T-helper 17 cell (primary cell): Measurements from ENCODE around the gene PITPNM1. TPM values are rescaled to one million over a fixed set of nuclear protein-coding genes. Genes with fewer than 3 reads are reported as not detected.
"Not testable (repeated sequence)": the region's sequence is repeated elsewhere in the genome, so short reads cannot be mapped to it uniquely, and the experiment has no call there.

Experiments
- ATAC-seq: fragments of 150-1000 bp; cut with Tn5 transposase; 2 replicates; pipeline ENCODE4 v1.10.0; 2021; ENCODE audit warnings: mild to moderate bottlenecking, moderate library complexity
- DNase-seq, 3 donors: peaks; one replicate each; pipeline versions ENCODE4 v3.0.0 to v3.0.0-alpha.2; 2020 to 2021
- H3K9me3 ChIP-seq: one replicate; pipeline ENCODE4 v1.7.0; 2013; ENCODE audit warnings: low read length, mild to moderate bottlenecking; ENCODE audit not compliant: control insufficient read depth, poor library complexity, severe bottlenecking
- H3K27ac Mint-ChIP-seq: one replicate; pipeline ENCODE4 v1.8.0; 2022; ENCODE audit warnings: mild to moderate bottlenecking, moderate library complexity, mixed read lengths
- H3K27me3 Mint-ChIP-seq: one replicate; pipeline ENCODE4 v1.8.0; 2022; ENCODE audit warnings: mixed read lengths
- H3K36me3 Mint-ChIP-seq: one replicate; pipeline ENCODE4 v1.8.0; 2022; ENCODE audit warnings: low read depth, mixed read lengths
- H3K4me1 Mint-ChIP-seq: one replicate; pipeline ENCODE4 v1.8.0; 2022; ENCODE audit warnings: mild to moderate bottlenecking, mixed read lengths
- H3K4me3 Mint-ChIP-seq: one replicate; pipeline ENCODE4 v1.8.0; 2022; ENCODE audit warnings: mild to moderate bottlenecking, moderate library complexity, mixed read lengths
- total RNA-seq, 4 donors: library from RNA in 2 of 4; stranded (reverse) in 2 of 4; gene quantifications; one replicate each; pipeline ENCODE4 v1.2.3 and lab custom pipeline; 2022 to 2026

The PITPNM1 gene
- total RNA-seq, 2 donors from 2014 or later = 109 to 121 TPM

DNA sequence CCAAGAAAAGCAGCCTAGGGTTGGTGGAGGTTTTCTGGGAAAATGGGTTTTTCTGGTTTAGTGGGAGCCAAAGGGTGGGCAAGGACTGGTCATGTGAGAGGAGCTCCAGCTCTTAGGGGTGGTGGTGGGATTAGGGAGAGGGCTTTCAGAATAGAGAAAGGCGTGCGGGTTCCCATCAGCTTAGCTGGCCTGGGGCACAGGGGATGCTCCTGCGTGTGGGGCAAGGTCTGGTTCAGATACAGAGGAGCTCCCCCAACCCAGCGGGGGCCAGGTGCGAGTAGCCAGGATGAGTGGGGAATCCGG lies 36.8 kb downstream of the PITPNM1 start:
- Mint-ChIP-seq H3K27me3 (no peaks in the 10 kb centered on the region), H3K27ac (peak overlapping the region; percentile 93), H3K4me3 (peak overlapping the region; percentile 92), H3K4me1 (peaks cover 20% of the 10 kb centered on the region), H3K36me3 (no peaks in the 10 kb centered on the region)
- DNase-seq (no peak), ATAC-seq (no peak)
- H3K9me3 ChIP-seq = no peaks in the 10 kb centered on the region

DNA sequence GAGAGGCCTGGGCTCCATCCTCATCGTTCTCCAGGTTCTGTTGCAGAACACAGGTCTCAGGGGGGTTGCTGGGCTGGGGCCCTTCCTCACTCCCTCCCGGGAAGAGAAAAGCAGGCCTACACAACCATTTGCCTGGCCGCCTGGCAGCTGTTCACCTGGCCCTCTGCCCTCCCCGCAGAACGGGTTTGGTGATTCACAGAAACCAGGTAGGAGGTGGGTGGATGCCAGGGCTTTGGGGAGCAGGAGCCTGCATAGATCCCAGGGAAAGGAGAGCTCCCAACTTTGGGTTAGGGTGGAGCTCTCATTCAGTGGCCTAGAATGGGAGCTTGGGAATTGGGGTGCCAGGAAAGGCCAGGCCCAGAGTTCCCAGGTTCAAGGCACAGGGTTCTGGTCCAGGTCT lies 37.1 kb downstream of the PITPNM1 start:
- ATAC-seq = no peak
- Mint-ChIP-seq H3K27ac (peak overlapping the region; percentile 93), H3K4me1 (peaks cover 20% of the 10 kb centered on the region), H3K4me3 (peak overlapping the region; percentile 92), H3K27me3 (no peaks in the 10 kb centered on the region), H3K36me3 (no peaks in the 10 kb centered on the region)
- DNase-seq = no peak
- H3K9me3 ChIP-seq = no peaks in the 10 kb centered on the region

DNA sequence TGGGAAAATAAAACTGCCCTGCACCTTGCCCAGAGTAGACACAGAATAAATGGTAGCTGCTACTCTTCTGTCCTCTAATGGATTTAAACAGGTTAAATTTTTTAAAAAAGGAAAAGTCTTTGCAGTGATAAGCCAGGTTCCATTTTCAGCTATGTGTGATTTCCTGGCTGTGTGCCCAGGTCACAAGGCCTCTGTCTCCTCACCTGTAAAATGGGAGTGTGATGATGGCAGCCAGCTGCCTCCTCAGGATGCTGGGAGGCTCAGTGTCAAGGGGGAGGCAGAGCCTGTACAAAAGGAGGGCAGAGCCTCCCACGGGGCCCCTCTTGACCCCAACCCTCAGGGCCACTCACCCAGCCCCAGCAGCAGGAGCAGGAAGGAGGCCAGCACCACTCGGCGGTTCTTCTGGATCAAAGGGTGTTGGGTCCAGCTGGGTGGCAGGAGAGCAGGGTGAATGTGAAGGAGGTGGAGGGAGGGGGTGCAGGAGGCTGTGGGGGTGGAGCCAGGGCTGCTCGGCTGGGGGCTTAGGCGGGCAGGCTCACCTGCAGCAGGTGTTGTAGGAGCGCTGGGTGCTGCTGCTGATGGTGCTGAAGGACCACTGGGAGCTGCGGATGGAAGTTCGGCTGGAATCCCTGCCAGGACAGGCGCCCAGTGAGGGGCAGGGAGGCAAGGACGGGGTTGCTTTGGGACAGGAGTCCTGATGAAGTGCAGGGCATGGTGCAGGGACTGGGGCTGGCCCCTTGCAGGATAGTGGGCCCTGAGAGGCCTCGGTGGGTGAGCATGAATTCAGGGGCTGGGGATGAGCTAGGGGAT lies 38.0 kb downstream of the PITPNM1 start:
- Mint-ChIP-seq H3K27me3 (no peaks in the 10 kb centered on the region), H3K4me3 (peak overlapping the region; percentile 92), H3K4me1 (peaks cover 20% of the 10 kb centered on the region), H3K27ac (peak overlapping the region; percentile 93), H3K36me3 (no peaks in the 10 kb centered on the region)
- no peak for ATAC-seq
- DNase-seq = no peak
- no peaks in the 10 kb centered on the region for H3K9me3 ChIP-seq

DNA sequence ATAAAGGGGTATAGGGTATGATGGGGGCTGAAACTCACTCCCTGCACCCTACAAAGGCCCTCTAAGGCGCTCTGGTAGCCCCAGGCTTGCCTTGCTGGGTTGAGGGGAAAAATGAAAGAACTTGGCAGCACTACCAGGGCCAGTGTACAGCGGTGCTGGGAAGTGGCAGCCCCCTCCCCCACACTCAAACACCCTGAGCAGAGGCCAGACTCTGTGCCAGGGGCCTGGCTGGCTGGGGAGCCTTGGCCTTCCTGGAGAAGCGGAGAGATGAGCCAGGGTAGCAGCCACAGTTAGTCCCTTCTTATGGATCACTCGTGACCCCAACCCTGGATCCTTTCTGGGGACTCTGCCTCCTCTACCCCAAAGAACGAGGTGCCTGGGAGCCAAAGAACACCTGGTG lies 38.8 kb downstream of the PITPNM1 start:
- no peaks in the 10 kb centered on the region for H3K9me3 ChIP-seq
- Mint-ChIP-seq H3K27me3 (no peaks in the 10 kb centered on the region), H3K27ac (peak overlapping the region; percentile 93), H3K4me3 (no peak overlapping the region), H3K36me3 (no peaks in the 10 kb centered on the region), H3K4me1 (peaks cover 20% of the 10 kb centered on the region)
- DNase-seq (no peak), ATAC-seq (no peak)

DNA sequence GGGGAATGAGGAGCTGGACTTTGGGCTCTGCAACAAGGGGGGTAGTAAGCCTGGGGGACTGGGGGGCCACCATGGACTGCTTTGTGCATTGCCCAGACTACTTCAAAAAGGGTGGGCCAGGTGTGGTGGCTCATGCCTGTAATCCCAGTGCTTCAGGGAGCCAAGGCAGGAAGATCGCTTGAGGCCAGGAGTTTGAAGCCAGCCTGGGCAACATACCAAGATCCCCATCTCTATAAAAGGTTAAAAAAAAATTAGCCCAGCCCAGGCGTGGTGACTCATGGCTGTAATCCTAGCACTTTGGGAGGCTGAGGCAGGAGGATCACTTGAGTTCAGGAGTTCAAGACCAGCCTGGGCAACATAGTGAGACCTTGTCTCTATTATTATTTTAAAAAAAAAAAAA lies 39.6 kb downstream of the PITPNM1 start:
- Mint-ChIP-seq H3K4me3 (peak overlapping the region; percentile 91), H3K4me1 (peaks cover 20% of the 10 kb centered on the region), H3K27ac (peak overlapping the region; percentile 83)
- DNase-seq, ATAC-seq, H3K9me3 ChIP-seq, H3K36me3 Mint-ChIP-seq, H3K27me3 Mint-ChIP-seq: not testable (repeated sequence)

DNA sequence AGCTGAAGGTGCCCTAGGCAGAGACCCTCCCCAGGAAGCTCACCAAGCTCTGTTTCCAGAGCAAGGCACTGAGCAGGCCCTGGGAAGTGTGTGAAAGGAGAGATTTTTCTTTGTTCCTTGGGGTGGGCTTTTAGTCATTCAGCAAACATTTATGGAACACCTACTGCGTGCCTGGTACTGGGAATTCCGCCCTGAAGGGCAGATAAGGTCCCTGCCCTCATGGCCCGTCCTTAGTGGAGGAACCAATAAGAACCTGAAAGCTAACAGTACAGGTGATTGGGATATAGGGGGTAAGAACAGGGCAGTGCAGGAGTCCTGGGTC lies 40.0 kb downstream of the PITPNM1 start:
- no peaks in the 10 kb centered on the region for H3K36me3 Mint-ChIP-seq
- H3K27ac Mint-ChIP-seq = peak overlapping the region; percentile 83
- no peaks in the 10 kb centered on the region for H3K9me3 ChIP-seq
- DNase-seq (no peak), ATAC-seq (no peak)
- H3K4me3 Mint-ChIP-seq = peak overlapping the region; percentile 91
- no peaks in the 10 kb centered on the region for H3K27me3 Mint-ChIP-seq
- H3K4me1 Mint-ChIP-seq = peaks cover 20% of the 10 kb centered on the region

DNA sequence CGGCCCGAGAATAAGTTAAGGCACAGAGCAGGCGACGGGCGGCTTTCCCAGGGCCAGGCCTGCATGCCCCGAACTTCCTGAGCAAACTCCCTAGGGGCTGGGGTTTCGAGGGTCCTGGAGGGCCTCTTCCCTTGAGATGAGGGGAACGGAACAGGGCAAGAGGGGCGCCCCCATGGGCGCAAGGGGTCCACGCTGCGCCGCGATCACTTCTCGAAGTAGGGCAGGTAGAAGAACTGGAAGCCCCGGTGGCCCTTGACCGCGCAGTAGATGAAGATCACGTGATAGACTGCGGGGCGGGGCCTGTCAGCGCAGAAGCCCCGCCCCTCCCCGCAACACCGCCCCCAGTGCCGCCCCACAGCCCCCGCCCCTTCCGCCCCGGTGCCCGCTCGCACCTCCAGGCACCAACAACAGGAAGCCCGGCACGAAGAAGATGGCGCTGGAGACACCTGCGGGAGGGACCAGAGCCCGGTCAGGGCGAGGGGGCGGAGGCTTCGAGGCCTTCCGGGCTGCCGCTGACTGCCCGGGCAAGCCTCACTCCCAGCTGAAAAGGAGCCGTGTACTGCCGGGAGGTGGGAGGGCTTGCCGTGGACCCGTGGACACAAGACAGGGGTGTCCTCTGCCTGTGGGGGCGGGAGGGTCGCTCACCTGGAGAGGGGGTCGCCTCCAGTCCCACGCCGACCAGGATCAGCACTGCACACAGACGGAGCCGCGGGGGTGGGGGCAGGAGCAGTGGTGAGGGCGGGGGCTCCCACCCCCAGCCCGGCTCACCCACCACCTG lies 40.6 kb downstream of the PITPNM1 start:
- Mint-ChIP-seq H3K27ac (peak overlapping the region; percentile 83), H3K4me3 (peak overlapping the region; percentile 91), H3K27me3 (no peaks in the 10 kb centered on the region), H3K4me1 (peaks cover 22% of the 10 kb centered on the region), H3K36me3 (no peaks in the 10 kb centered on the region)
- DNase-seq = peak; percentile 88 to 92 (median 92)
- H3K9me3 ChIP-seq = no peaks in the 10 kb centered on the region
- peak; percentile 84 for ATAC-seq

DNA sequence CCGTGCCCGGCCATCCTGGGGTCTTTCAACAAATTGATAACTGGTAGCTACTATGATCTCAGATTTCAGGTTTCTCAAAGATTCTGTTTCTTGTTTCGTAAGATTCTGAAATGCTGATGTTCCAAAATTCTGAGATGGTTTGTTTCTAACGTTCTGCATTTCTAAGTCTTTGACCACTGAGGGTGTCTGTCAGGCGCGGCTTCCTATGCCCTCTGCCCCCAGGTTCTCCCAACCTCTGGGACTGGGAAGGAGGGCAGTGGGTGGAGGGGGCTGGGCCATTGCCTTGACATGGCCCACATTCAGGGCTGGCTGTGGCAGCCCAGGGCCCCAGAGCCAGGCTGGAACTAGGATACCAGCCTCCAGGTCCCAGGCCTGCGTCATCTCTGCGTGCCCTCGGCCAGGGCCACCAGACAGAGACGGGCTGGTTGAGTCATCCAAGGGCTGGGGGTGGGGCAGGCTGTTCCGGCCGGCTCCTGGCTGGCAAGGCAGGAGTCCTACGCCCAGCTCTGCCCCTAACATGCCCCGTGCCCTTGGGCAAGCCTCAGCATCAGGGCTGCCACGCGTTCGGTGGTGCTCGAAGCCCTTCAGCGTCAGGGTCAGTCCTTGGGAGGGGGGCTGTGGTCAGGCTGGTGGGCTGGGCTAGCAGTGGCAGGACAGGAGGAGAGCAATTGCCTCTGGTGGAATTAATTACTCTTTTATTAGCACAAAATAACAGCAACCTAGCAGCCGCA lies 41.3 kb downstream of the PITPNM1 start:
- H3K9me3 ChIP-seq = no peaks in the 10 kb centered on the region
- no peaks in the 10 kb centered on the region for H3K27me3 Mint-ChIP-seq
- no peaks in the 10 kb centered on the region for H3K36me3 Mint-ChIP-seq
- DNase-seq (no peak), ATAC-seq (no peak)
- peak overlapping the region; percentile 83 for H3K27ac Mint-ChIP-seq
- H3K4me3 Mint-ChIP-seq = peak overlapping the region; percentile 91
- H3K4me1 Mint-ChIP-seq = peaks cover 22% of the 10 kb centered on the region

DNA sequence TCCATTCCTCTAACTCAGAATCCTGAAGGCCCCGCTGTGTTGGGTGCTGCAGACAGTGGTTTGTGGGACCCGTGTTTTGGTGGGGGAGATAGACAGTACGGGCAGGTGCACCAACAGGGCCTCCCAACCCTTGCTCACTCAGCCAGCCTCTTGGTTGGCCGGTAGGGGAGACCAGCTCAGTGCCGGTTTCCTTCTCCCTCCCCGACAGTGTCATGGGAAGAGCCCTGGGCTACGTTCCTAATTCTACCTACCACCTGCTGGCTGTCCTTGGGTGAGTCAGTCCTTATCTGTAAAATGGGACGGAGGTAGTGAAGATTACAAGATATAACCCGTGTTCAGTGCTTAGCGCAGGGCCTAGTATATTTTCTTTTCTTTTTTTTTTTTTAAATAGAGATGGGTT lies 42.0 kb downstream of the PITPNM1 start:
- H3K4me3 Mint-ChIP-seq = no peak overlapping the region
- no peak for ATAC-seq
- H3K27ac Mint-ChIP-seq = no peak overlapping the region
- H3K9me3 ChIP-seq = no peaks in the 10 kb centered on the region
- no peak for DNase-seq
- no peaks in the 10 kb centered on the region for H3K27me3 Mint-ChIP-seq
- H3K4me1 Mint-ChIP-seq = peaks cover 18% of the 10 kb centered on the region
- no peaks in the 10 kb centered on the region for H3K36me3 Mint-ChIP-seq

DNA sequence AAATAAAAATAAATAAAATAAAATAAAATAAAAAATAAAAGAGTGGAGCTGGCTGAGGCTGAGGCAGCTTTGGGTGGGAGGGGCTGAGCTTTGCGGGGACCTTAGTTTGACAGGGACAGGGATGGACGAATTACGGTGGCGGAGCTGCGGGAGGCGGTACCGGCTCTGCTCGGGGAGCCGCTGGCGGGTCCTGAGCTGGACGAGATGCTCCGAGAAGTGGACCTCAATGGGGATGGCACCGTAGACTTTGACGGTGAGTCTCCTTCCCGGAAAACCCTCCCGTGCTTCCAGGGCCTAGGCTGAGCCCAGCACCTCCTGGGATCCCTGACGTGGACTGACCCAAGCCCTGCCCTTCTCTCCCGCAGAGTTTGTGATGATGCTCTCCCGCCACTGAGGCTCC lies 46.9 kb downstream of the PITPNM1 start:
- Mint-ChIP-seq H3K27ac (no peak overlapping the region), H3K4me1 (peaks cover 4% of the 10 kb centered on the region), H3K27me3 (no peaks in the 10 kb centered on the region), H3K36me3 (no peaks in the 10 kb centered on the region), H3K4me3 (no peak overlapping the region)
- ATAC-seq (no peak), DNase-seq (no peak)
- H3K9me3 ChIP-seq = no peaks in the 10 kb centered on the region

DNA sequence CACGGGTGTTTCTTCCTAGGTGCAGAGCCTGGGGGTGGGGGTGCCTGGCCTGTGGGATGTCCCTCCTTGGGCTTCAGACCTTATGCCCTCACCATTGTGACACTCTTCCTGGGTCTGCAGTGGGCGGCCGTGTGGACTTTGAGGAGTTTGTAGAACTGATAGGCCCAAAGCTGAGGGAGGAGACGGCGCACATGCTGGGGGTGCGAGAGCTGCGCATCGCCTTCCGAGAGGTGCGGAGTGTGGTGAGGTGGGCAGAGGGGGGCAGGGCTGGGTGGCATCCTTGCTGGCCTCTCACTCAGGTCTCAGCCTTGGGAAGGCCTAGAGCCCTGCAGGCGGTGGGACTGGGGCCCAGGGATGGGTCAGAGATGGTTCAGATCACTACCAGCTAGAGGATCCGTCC lies 47.7 kb downstream of the PITPNM1 start:
- Mint-ChIP-seq H3K27ac (no peak overlapping the region), H3K4me3 (no peak overlapping the region), H3K27me3 (no peaks in the 10 kb centered on the region), H3K36me3 (no peaks in the 10 kb centered on the region), H3K4me1 (peaks cover 6% of the 10 kb centered on the region)
- no peak for DNase-seq
- no peaks in the 10 kb centered on the region for H3K9me3 ChIP-seq
- no peak for ATAC-seq

DNA sequence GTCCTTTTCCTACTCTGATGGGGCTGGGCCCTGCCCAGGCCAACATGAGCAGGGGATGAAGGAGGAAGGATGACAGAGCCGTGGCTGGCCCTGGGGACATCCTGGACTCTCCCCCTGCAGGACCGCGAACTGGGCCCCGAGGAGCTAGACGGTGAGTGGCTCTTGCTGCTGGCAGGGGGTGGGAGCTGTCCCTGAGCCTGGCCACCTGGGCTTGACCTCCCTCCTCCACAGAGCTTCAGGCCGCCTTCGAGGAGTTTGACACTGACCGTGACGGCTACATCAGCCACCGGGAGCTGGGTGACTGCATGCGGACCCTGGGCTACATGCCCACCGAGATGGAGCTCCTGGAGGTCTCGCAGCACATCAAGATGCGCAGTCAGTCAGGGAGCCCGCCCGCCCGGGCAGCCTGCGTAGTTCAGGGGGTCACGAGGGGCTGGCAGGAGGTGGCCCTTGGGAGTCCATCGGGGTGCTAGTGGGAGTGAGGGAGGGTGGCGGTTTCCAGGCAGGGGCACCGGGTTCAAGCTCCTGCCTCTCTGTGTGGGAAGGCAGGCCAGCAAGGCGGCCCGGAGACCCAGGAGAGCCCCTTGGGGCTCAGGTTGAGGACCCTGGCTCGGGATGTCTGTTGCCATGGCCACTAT lies 49.0 kb downstream of the PITPNM1 start:
- DNase-seq = no peak
- H3K27me3 Mint-ChIP-seq = no peaks in the 10 kb centered on the region
- peaks cover 8% of the 10 kb centered on the region for H3K4me1 Mint-ChIP-seq
- ATAC-seq = no peak
- no peaks in the 10 kb centered on the region for H3K36me3 Mint-ChIP-seq
- no peak overlapping the region for H3K27ac Mint-ChIP-seq
- no peaks in the 10 kb centered on the region for H3K9me3 ChIP-seq
- H3K4me3 Mint-ChIP-seq = no peak overlapping the region

DNA sequence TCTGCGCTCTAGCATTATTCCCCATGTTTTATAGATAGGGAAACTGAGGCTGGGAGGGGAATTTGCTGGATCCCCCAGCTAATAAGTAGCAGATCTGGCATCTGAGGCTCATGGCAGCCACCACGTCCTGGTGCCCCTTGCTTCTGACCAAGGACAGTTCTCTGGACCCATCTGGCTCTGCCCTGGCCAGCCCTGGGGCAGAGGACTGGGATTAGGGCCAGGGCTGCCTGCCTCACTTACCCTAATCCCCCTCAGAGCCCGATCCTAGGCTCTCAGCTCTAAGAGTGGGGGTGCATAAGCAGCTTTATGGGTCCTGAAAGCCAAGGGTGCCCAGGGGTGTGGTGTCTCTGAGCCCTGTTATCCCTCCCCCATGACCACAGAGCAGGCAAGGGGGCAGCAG lies 50.1 kb downstream of the PITPNM1 start, which contains the start of gene CABP4:
Gene CABP4, plus strand, starts transcription at position 301 of the 400 bp plus-strand sequence. Its CDS starts 70 bp downstream, at position 371.
- Mint-ChIP-seq H3K27ac (no peak within 1 kb of the TSS), H3K36me3 (no peaks in the 10 kb centered on the region), H3K27me3 (no peaks in the 10 kb centered on the region), H3K4me1 (peaks cover 8% of the 10 kb centered on the region), H3K4me3 (no peak within 1 kb of the TSS)
- no peak for DNase-seq
- no peak for ATAC-seq
- no peaks in the 10 kb centered on the region for H3K9me3 ChIP-seq
